Activated CD4-positive, alpha-beta T cell treated with anti-CD3 and anti-CD28 coated beads, Interleukin-2, Interleukin-4, amounts not matched to agents 100 ng/mL and 50 ng/mL, durations not matched to agents 16 hours and 8 hours (primary cell): ENCODE measurements around the gene SHB.
"Not testable (repeated sequence)": the region's sequence is repeated elsewhere in the genome, so short reads cannot be mapped to it uniquely, and the experiment has no call there.

Experiments used
- DNase-seq: peaks from one replicate; pipeline ENCODE4 v3.0.0-alpha.2; 2020; ENCODE audit warnings: low spot score

The SHB gene

GRCh38 chr9:37902796-37903646 lies 166.0 kb downstream of the SHB start:
- DNase-seq: peak; percentile 52

GRCh38 chr9:37902131-37902530 lies 166.9 kb downstream of the SHB start:
- DNase-seq: no peak

- DNase-seq: no peak
Measured at GRCh38 chr9:37899041-37899440, 170.0 kb downstream of the SHB start.

GRCh38 chr9:37897665-37898064 lies 171.4 kb downstream of the SHB start:
- DNase-seq: no peak

- DNase-seq: no peak
Measured at GRCh38 chr9:37892063-37892462, 177.0 kb downstream of the SHB start.

- not testable (repeated sequence) for DNase-seq
Measured at GRCh38 chr9:37891042-37891441, 178.0 kb downstream of the SHB start.

GRCh38 chr9:37889536-37889935 lies 179.5 kb downstream of the SHB start:
- no peak for DNase-seq

GRCh38 chr9:37887977-37888583 lies 180.9 kb downstream of the SHB start:
- not testable (repeated sequence) for DNase-seq

GRCh38 chr9:37880916-37881479 lies 188.0 kb downstream of the SHB start:
- DNase-seq: no peak

- no peak for DNase-seq
Measured at GRCh38 chr9:37876376-37876775, 192.7 kb downstream of the SHB start.

- DNase-seq: no peak
Measured at GRCh38 chr9:37873955-37874354, 195.1 kb downstream of the SHB start.

- no peak for DNase-seq
Measured at GRCh38 chr9:37870799-37871176, 198.2 kb downstream of the SHB start.

- no peak for DNase-seq
Measured at GRCh38 chr9:37870081-37870798, 198.8 kb downstream of the SHB start.
